HepG2 (cell line): ENCODE data around the gene FUBP3. TPM values are rescaled to one million over a fixed set of nuclear protein-coding genes. Genes with fewer than 3 reads are reported as not detected.

Experiments
- ATAC-seq: fragments of 200-7000 bp; cut with Tn5 transposase; 3 replicates; pipeline ENCODE4 v1.9.1; 2020; ENCODE audit warnings: mild to moderate bottlenecking, moderate library complexity
- BruUV-seq: library from RNA; stranded (reverse); fragments of 400-500 nt; replicated peaks from 2 replicates; lab custom pipeline; 2021; lab: Mats Ljungman, UMichigan
- CTCF ChIA-PET: fragments of 300-600 bp; formaldehyde crosslinking; extraction: SDS; loops from one replicate; lab custom pipeline; 2021; ENCODE audit warnings: low total read pairs, inconsistent platforms, low intra/inter-chr PET ratio; lab: Yijun Ruan, JAX
- POLR2A ChIA-PET: fragments of 350-600 bp; sonication (Branson Sonifier 250); formaldehyde crosslinking; loops from one replicate; lab custom pipeline; 2020; ENCODE audit warnings: antibody characterized with exemption, inconsistent platforms; lab: Yijun Ruan, JAX
- DNase-seq: peaks from one replicate; pipeline ENCODE4 v3.0.0-alpha.2; 2015; ENCODE audit warnings: low spot score
- FAIRE-seq: peaks from 3 replicates; lab custom pipeline; 2011; peaks lifted over from hg19 to GRCh38; lab: Jason Lieb, UNC
- H2AFZ ChIP-seq: one replicate; pipeline ENCODE4 v1.6.1; 2011; ENCODE audit warnings: low read length, inconsistent platforms
- H3K27ac ChIP-seq: fragments of 300-600 bp; 3 replicates; pipeline ENCODE4 v1.8.0; 2011; ENCODE audit warnings: mixed run types, mild to moderate bottlenecking, mixed read lengths, low read length, inconsistent platforms; ENCODE audit not compliant: insufficient read depth; ENCODE audit errors: extremely low read length
- H3K27me3 ChIP-seq, 2 experiments: fragments of 200-600 bp in 1 of 2; 2 replicates in 1 of 2; 3 replicates in 1 of 2; pipeline versions ENCODE4 v1.6.0 to v1.8.0; 2011; ENCODE audit warnings: low read length in 2 of 2, mild to moderate bottlenecking in 2 of 2, moderate library complexity in 2 of 2, inconsistent platforms in 1 of 2; ENCODE audit not compliant: insufficient read depth in 2 of 2, control insufficient read depth in 1 of 2
- H3K36me3 ChIP-seq, 2 experiments: fragments of 200-600 bp in 1 of 2; replicated peaks in 1 of 2; 2 replicates in 1 of 2; 3 replicates in 1 of 2; pipeline versions ENCODE4 v1.5.1 to v1.8.0; 2011; ENCODE audit warnings: low read length in 2 of 2, inconsistent platforms in 1 of 2; ENCODE audit not compliant: insufficient read depth in 2 of 2, control insufficient read depth in 1 of 2
- H3K4me1 ChIP-seq: 2 replicates; pipeline ENCODE4 v1.5.1; 2012; ENCODE audit warnings: low read length, inconsistent platforms; ENCODE audit not compliant: insufficient read depth
- H3K4me2 ChIP-seq: 2 replicates; pipeline ENCODE4 v1.6.0; 2011; ENCODE audit warnings: low read depth, low read length, inconsistent platforms
- H3K4me3 ChIP-seq, 3 experiments: fragments of 200-600 bp in 1 of 3; sonication (generic), shearing (Covaris generic) in 1 of 3; replicated peaks in 1 of 3; 2 replicates each; pipeline ENCODE4 v1.5.1; 2011 to 2016; ENCODE audit warnings: low read length in 3 of 3, inconsistent platforms in 2 of 3, low read depth in 2 of 3, mild to moderate bottlenecking in 2 of 3, control low read depth in 1 of 3, mixed read lengths in 1 of 3; ENCODE audit not compliant: insufficient read depth in 1 of 3
- H3K79me2 ChIP-seq: one replicate; pipeline ENCODE4 v1.6.1; 2011; ENCODE audit warnings: low read length, inconsistent platforms; ENCODE audit not compliant: insufficient read depth
- H3K9ac ChIP-seq: 2 replicates; pipeline ENCODE4 v1.6.0; 2011; ENCODE audit warnings: mild to moderate bottlenecking, low read depth, low read length, inconsistent platforms; ENCODE audit not compliant: insufficient read depth
- H3K9me3 ChIP-seq: 2 replicates; pipeline ENCODE4 v1.5.1; 2012; ENCODE audit warnings: mild to moderate bottlenecking, low read length
- H4K20me1 ChIP-seq: 2 replicates; pipeline ENCODE4 v1.6.0; 2011; ENCODE audit warnings: inconsistent platforms, mild to moderate bottlenecking, low read length, moderate library complexity; ENCODE audit not compliant: insufficient read depth
- GLI4 ChIP-seq: sonication (generic); formaldehyde crosslinking; IDR thresholded peaks from 2 replicates; pipeline ENCODE4 v1.5.1; 2020; ENCODE audit warnings: missing genetic modification reagents, mild to moderate bottlenecking, moderate library complexity, borderline replicate concordance
- GTF3A ChIP-seq: sonication (generic); formaldehyde crosslinking; conservative IDR thresholded peaks from 2 replicates; pipeline ENCODE4 v1.4.0; 2020; ENCODE audit warnings: mild to moderate bottlenecking, missing genetic modification reagents
- JUNB ChIP-seq: sonication (generic); formaldehyde crosslinking; IDR thresholded peaks from 2 replicates; pipeline ENCODE4 v1.8.0; 2022; ENCODE audit warnings: missing genetic modification reagents, mild to moderate bottlenecking, borderline replicate concordance
- KDM2A ChIP-seq: sonication (generic); formaldehyde crosslinking; IDR thresholded peaks from 2 replicates; pipeline ENCODE4 v1.4.0; 2020; ENCODE audit warnings: low read depth, missing genetic modification reagents, borderline replicate concordance
- SP4 ChIP-seq: sonication (generic); formaldehyde crosslinking; IDR thresholded peaks from 2 replicates; pipeline ENCODE4 v1.8.1; 2023; ENCODE audit warnings: mild to moderate bottlenecking, missing genetic modification reagents
- SP5 ChIP-seq: IDR thresholded peaks from 2 replicates; pipeline ENCODE4 v1.6.1; 2016; ENCODE audit warnings: low read depth, borderline replicate concordance
- TSC22D2 ChIP-seq: sonication (generic); formaldehyde crosslinking; IDR thresholded peaks from 2 replicates; pipeline ENCODE4 v1.5.1; 2020; ENCODE audit warnings: missing genetic modification reagents, mild to moderate bottlenecking, borderline replicate concordance
- ZBTB7B ChIP-seq: sonication (generic); formaldehyde crosslinking; IDR thresholded peaks from 2 replicates; pipeline ENCODE4 v1.4.0; 2020; ENCODE audit warnings: missing genetic modification reagents
- ZEB1 ChIP-seq: IDR thresholded peaks from 2 replicates; pipeline ENCODE4 v1.6.1; 2012; ENCODE audit warnings: mild to moderate bottlenecking, low read depth, inconsistent platforms; ENCODE audit not compliant: insufficient replicate concordance
- ZKSCAN8 ChIP-seq: IDR thresholded peaks from 2 replicates; pipeline ENCODE4 v1.6.1; 2016; ENCODE audit warnings: borderline replicate concordance, missing genetic modification reagents, missing compliant biosample characterization
- ZNF282 ChIP-seq: fragments of 450-650 bp; IDR thresholded peaks from 2 replicates; pipeline ENCODE4 v1.6.1; 2018; ENCODE audit not compliant: partially characterized antibody
- ZNF350 ChIP-seq: sonication (generic); formaldehyde crosslinking; IDR thresholded peaks from 2 replicates; pipeline ENCODE4 v1.4.0; 2020; ENCODE audit warnings: mild to moderate bottlenecking, low read depth, missing genetic modification reagents, borderline replicate concordance
- ZNF362 ChIP-seq: sonication (generic); formaldehyde crosslinking; IDR thresholded peaks from 2 replicates; pipeline ENCODE4 v1.4.0; 2020; ENCODE audit warnings: missing genetic modification reagents, mild to moderate bottlenecking, borderline replicate concordance
- ZNF547 ChIP-seq: sonication (generic); formaldehyde crosslinking; IDR thresholded peaks from 2 replicates; pipeline ENCODE4 v1.5.1; 2020; ENCODE audit warnings: mild to moderate bottlenecking, missing genetic modification reagents
- ZNF577 ChIP-seq: sonication (generic); formaldehyde crosslinking; IDR thresholded peaks from 2 replicates; pipeline ENCODE4 v1.4.0; 2020; ENCODE audit warnings: mild to moderate bottlenecking, low read depth, missing genetic modification reagents, borderline replicate concordance
- ZNF619 ChIP-seq: sonication (generic); formaldehyde crosslinking; IDR thresholded peaks from 2 replicates; pipeline ENCODE4 v1.4.0; 2020; ENCODE audit warnings: mild to moderate bottlenecking, missing genetic modification reagents
- ZNF724P ChIP-seq: sonication (generic); formaldehyde crosslinking; IDR thresholded peaks from 2 replicates; pipeline ENCODE4 v1.8.0; 2022; ENCODE audit warnings: missing genetic modification reagents, borderline replicate concordance
- WGBS: methylation state at CpG from one replicate; pipeline ENCODE4 v1.1.6; 2017; ENCODE audit warnings: low lambda C conversion rate; 5-methylcytosine and 5-hydroxymethylcytosine counted together
- in situ Hi-C: cut with HindIII; loops from 2 replicates; pipeline ENCODE4 v1.10.0; 2017; ENCODE audit warnings: low pct_unique_long_range_greater_than_20kb; ENCODE audit not compliant: extremely low pct_ligation_motif_present
- intact Hi-C: fragments of 100-400 bp; cut with micrococcal nuclease; formaldehyde crosslinking; loops from one replicate; pipeline ENCODE4 v1.10.0; 2022; ENCODE audit not compliant: unreplicated experiment
- polyA plus RNA-seq, 8 experiments: library from polyadenylated mRNA; depleted of rRNA in 3 of 8; stranded (reverse) in 7 of 8; unstranded in 1 of 8; fragments of >200 nt; fragmentation: Illumina TruSeq in 4 of 8; extraction: Trizol in 4 of 8; gene quantifications; 2 replicates each; pipeline versions ENCODE4 v1.2.1 to v1.2.3, GENCODE V29; 2011 to 2016; ENCODE audit warnings: low read depth in 4 of 8, missing spikeins in 1 of 8, mixed read lengths in 1 of 8; ENCODE audit not compliant: insufficient read depth in 1 of 8
- total RNA-seq, 5 experiments: library from RNA; depleted of rRNA; stranded (reverse); fragments of >200 nt; fragmentation: Illumina TruSeq; extraction: Trizol; gene quantifications; 2 replicates each; pipeline ENCODE4 v1.2.3, GENCODE V29; 2016; ENCODE audit warnings: low read depth in 1 of 5

Gene FUBP3
- total and polyA plus RNA-seq, 2 of the 13 experiments (the other 11 are each of a cell fraction or from before 2014, with no cell fraction given), result 28.7 to 40.0 TPM

- Histone ChIP-seq H3K27ac (no peak overlapping the region), H3K9ac (no peak overlapping the region)
- ChIA-PET CTCF (no interaction called here), POLR2A (interaction anchor here (7.3 kb wide), 1 partner anchor 33 kb away, joined by 86 read pairs; no protein-coding TSS in a partner anchor)
- TF ChIP-seq JUNB (CRISPR knock-in tag), result no peak
- TF ChIP-seq, all 625 proteins: peak for 0
- FAIRE-seq (no peak), ATAC-seq (no peak), DNase-seq (no peak)
- no TSS peak for BruUV-seq
- Histone ChIP-seq H2AFZ (no peak overlapping the region), H4K20me1 (no peaks in the 10 kb centered on the region), H3K4me3 (no peak overlapping the region), H3K4me2 (no peak overlapping the region), H3K36me3 (no peaks in the 10 kb centered on the region), H3K4me1 (peaks cover 66% of the 10 kb centered on the region), H3K9me3 (no peaks in the 10 kb centered on the region), H3K79me2 (no peaks in the 10 kb centered on the region), H3K27me3 (peaks cover 0 to 13% of the 10 kb centered on the region in 2 experiments; a peak in 2 of 5 replicates)
- intact Hi-C loops, result no loop called here
- 82% methylated on average over 7 of the region's 10 CpGs for WGBS
- in situ Hi-C loops, result no loop called here
Observed at GRCh38 chr9:130532426-130533080, 46.8 kb upstream of the FUBP3 start.

GRCh38 chr9:130535818-130536521 lies 43.4 kb upstream of the FUBP3 start:
- H4K20me1 ChIP-seq, result no peaks in the 10 kb centered on the region
- no TSS peak for BruUV-seq
- WGBS, result 15% methylated on average over 15 of the region's 28 CpGs
- POLR2A ChIA-PET, result interaction anchor here (0.6 to 2.5 kb wide), 5 partner anchors 9 to 42 kb away, joined by 3 to 14 read pairs (median 7); no protein-coding TSS in a partner anchor
- intact Hi-C loops, result no loop called here
- DNase-seq, result peak; percentile 25
- no peaks in the 10 kb centered on the region for H3K9me3 ChIP-seq
- in situ Hi-C loops, result no loop called here
- no peak for FAIRE-seq
- peaks cover 33% of the 10 kb centered on the region for H3K4me1 ChIP-seq
- peak overlapping the region; percentile 43 to 60 (median 45) for H3K4me3 ChIP-seq
- H3K36me3 ChIP-seq, result no peaks in the 10 kb centered on the region
- no peak overlapping the region for H3K27ac ChIP-seq
- peak; percentile 76 for ATAC-seq
- CTCF ChIA-PET, result no interaction called here
- H3K9ac ChIP-seq, result peak overlapping the region; percentile 17; the same call in 1 of the 2 replicates
- peak overlapping the region; percentile 77 for H3K4me2 ChIP-seq
- peaks cover 0 to 15% of the 10 kb centered on the region in 2 experiments; a peak in 2 of 5 replicates for H3K27me3 ChIP-seq
- no peaks in the 10 kb centered on the region for H3K79me2 ChIP-seq
- H2AFZ ChIP-seq, result no peak overlapping the region
- no peak for TF ChIP-seq ZBTB7B (CRISPR knock-in tag)
- no peak for TF ChIP-seq GLI4 (CRISPR knock-in tag)
- TF ChIP-seq ZNF362 (CRISPR knock-in tag), result no peak
- TF ChIP-seq ZNF577, result no peak
- TF ChIP-seq GTF3A (CRISPR knock-in tag), result no peak
- TF ChIP-seq ZNF350 (CRISPR knock-in tag), result no peak
- no peak for TF ChIP-seq ZEB1
- no peak for TF ChIP-seq ZNF619
- TF ChIP-seq ZNF547 (CRISPR knock-in tag), result no peak
- TF ChIP-seq SP5, result no peak
- no peak for TF ChIP-seq ZKSCAN8 (CRISPR knock-in tag)
- no peak for TF ChIP-seq SP4 (CRISPR knock-in tag)
- TF ChIP-seq ZNF282, result no peak
- no peak for TF ChIP-seq TSC22D2 (CRISPR knock-in tag)
- TF ChIP-seq ZNF724P (CRISPR knock-in tag), result no peak
- TF ChIP-seq KDM2A, result no peak
